Left lung (tissue), 10 donors: ENCODE results near the gene MEIS1. TPM values are rescaled to one million over a fixed set of nuclear protein-coding genes. Genes with fewer than 3 reads are reported as not detected.

Experiments
- ATAC-seq: fragments of 200-7000 bp; cut with Tn5 transposase; one replicate; pipeline ENCODE4 v1.9.1; 2020; ENCODE audit warnings: moderate library complexity
- DNase-seq, 4 donors: peaks; one replicate each; pipeline ENCODE4 v3.0.0-alpha.2; 2013 to 2020
- H3K27ac ChIP-seq, 2 donors: fragments of 200-600 bp; sonication (generic) in 1 of 2; one replicate each; pipeline versions ENCODE4 v1.5.0 to v1.8.0; 2020 to 2021
- H3K27me3 ChIP-seq, 2 donors: fragments of 200-600 bp; sonication (generic) in 1 of 2; one replicate each; pipeline versions ENCODE4 v1.5.0 to v1.8.0; 2020 to 2021
- H3K36me3 ChIP-seq, 2 donors: fragments of 200-600 bp; sonication (generic) in 1 of 2; one replicate each; pipeline versions ENCODE4 v1.5.0 to v1.8.0; 2020 to 2021
- H3K4me1 ChIP-seq, 2 donors: fragments of 200-600 bp; one replicate each; pipeline ENCODE4 v1.8.0; 2021
- H3K4me3 ChIP-seq, 2 donors: fragments of 200-600 bp; sonication (generic) in 1 of 2; one replicate each; pipeline versions ENCODE4 v1.5.0 to v1.8.0; 2020 to 2021; ENCODE audit warnings: mild to moderate bottlenecking in 1 of 2
- H3K9me3 ChIP-seq, 2 donors: fragments of 200-600 bp; sonication (generic) in 1 of 2; one replicate each; pipeline versions ENCODE4 v1.5.0 to v1.8.0; 2020 to 2021
- intact Hi-C, 2 donors: fragments of 100-400 bp; cut with DNase I; formaldehyde crosslinking; loops; one replicate each; pipeline versions ENCODE4 v1.11.2 to v1.14.2; 2022
- polyA plus RNA-seq, 6 donors: library from polyadenylated mRNA; unstranded; fragments of 120-200 nt; gene quantifications; one replicate each; pipeline ENCODE4 v1.2.1, GENCODE V29; 2013; ENCODE audit not compliant: insufficient read length in 6 of 6
- total RNA-seq, 2 donors: library from RNA; stranded (reverse); fragmentation: NEBNext Ultra II Directional; extraction: Animal tissue kit (Norgen Biotek cat#: 25700); gene quantifications; one replicate each; pipeline ENCODE4 v1.2.1, GENCODE V29; 2021
- TF ChIP-seq, protein P1 (sequence below), 2 donors: fragments of 200-600 bp; sonication (generic) in 1 of 2; IDR thresholded peaks; one replicate each; pipeline versions ENCODE4 v1.5.0 to v1.8.0; 2021; ENCODE audit warnings: antibody characterized with exemption in 2 of 2
- donor health status: DM: no; HTN: yes; CAD: no.
- donor health status: DM: no; HTN: no; CAD: no.

MEIS1 gene
- total and polyA plus RNA-seq, 8 donors: 54.3 to 193 (median 163) TPM

DNA sequence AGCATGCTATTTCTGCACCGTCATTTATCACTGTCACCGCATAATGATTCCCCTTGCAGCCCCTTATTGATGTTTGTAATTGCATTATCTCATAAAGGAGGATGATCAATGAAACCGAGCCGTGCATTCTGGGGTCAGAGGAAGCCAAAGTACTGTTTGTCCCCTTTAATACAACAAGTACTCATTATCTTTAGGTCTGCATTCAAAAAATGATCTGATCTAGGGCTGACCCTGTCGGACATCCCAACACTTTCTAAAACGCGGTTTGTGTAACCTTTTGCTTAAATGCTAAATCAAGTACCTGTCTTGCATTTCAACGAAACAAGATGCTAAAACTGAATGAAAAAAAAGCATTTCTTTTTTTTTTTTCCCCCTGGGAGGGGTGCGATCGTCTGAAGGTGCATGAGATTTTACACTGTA, 143.8 kb downstream of the MEIS1 start:
- DNase-seq: no peak
- Histone ChIP-seq H3K9me3 (no peaks in the 10 kb centered on the region), H3K4me1 (peaks cover 11 to 39% of the 10 kb centered on the region in 2 donors), H3K27me3 (peaks cover 78 to 99% of the 10 kb centered on the region in 2 donors), H3K27ac (peak overlapping the region; percentile 53 to 95), H3K4me3 (peak overlapping the region in 1 of 2 donors; percentile 8), H3K36me3 (no peaks in the 10 kb centered on the region)
- ATAC-seq: no peak
- intact Hi-C loops: loop anchor here (5.0 to 10.0 kb wide), 2 partner anchors 141 to 144 kb away; partner anchors contain the start of gene MEIS1 (in 2 of the 2)
- TF ChIP-seq, protein P1, sequence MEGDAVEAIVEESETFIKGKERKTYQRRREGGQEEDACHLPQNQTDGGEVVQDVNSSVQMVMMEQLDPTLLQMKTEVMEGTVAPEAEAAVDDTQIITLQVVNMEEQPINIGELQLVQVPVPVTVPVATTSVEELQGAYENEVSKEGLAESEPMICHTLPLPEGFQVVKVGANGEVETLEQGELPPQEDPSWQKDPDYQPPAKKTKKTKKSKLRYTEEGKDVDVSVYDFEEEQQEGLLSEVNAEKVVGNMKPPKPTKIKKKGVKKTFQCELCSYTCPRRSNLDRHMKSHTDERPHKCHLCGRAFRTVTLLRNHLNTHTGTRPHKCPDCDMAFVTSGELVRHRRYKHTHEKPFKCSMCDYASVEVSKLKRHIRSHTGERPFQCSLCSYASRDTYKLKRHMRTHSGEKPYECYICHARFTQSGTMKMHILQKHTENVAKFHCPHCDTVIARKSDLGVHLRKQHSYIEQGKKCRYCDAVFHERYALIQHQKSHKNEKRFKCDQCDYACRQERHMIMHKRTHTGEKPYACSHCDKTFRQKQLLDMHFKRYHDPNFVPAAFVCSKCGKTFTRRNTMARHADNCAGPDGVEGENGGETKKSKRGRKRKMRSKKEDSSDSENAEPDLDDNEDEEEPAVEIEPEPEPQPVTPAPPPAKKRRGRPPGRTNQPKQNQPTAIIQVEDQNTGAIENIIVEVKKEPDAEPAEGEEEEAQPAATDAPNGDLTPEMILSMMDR (IDR thresholded peaks at IDR 0.05): no peak

DNA sequence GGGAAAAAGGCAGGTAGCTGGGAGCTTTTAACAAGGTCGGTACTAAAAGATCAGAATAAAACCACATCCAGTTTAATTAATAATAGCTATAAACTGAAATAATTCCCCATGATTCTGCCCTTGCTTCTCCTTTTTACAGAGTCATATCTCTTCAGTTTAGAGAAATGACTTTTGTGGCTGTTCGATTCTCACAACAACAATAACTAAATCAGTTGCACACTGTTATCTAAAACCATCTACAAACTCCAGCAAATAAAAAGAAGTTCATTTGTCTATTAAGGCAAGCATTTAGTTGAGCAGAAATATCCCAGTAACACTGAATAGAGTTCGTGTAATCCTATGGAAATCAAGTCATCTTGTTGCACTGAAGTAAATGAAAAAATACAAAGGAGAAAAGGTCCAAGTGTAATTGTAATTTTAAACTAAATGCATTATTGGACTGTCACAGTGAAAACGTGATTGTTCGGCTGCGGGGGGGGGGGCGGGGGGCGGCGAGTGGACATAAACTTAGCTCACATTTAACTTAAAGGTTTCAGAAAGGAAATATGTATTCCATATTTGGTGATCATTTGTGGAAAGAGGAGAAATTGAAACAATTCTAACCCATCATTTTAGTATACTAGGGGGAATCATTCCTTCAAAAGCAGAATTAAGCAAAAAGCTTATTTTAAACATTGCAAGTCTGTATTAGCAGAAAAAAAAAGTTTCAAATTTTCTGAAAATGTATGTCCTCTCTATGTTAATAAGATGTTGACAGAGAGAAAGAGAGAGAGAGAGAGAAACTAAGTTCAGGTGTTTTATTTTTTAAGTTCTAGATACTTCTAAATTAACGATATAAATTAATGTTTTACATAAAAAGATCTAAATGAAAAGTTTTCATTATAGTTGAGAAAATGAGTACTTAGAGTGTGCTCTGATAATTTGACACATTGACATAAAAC, 144.5 kb downstream of the MEIS1 start:
- ATAC-seq (no peak), DNase-seq (no peak)
- intact Hi-C loops: loop anchor here (5.0 to 10.0 kb wide), 3 partner anchors 115 to 145 kb away; partner anchors contain the start of gene MEIS1 (in 2 of the 2)
- TF ChIP-seq, protein P1 (IDR thresholded peaks at IDR 0.05): no peak
- peaks cover 11 to 39% of the 10 kb centered on the region in 2 donors for H3K4me1 ChIP-seq
- no peaks in the 10 kb centered on the region for H3K36me3 ChIP-seq
- no peak overlapping the region for H3K4me3 ChIP-seq
- peaks cover 78 to 100% of the 10 kb centered on the region in 2 donors for H3K27me3 ChIP-seq
- peak overlapping the region; percentile 53 to 95 for H3K27ac ChIP-seq
- H3K9me3 ChIP-seq: no peaks in the 10 kb centered on the region

DNA sequence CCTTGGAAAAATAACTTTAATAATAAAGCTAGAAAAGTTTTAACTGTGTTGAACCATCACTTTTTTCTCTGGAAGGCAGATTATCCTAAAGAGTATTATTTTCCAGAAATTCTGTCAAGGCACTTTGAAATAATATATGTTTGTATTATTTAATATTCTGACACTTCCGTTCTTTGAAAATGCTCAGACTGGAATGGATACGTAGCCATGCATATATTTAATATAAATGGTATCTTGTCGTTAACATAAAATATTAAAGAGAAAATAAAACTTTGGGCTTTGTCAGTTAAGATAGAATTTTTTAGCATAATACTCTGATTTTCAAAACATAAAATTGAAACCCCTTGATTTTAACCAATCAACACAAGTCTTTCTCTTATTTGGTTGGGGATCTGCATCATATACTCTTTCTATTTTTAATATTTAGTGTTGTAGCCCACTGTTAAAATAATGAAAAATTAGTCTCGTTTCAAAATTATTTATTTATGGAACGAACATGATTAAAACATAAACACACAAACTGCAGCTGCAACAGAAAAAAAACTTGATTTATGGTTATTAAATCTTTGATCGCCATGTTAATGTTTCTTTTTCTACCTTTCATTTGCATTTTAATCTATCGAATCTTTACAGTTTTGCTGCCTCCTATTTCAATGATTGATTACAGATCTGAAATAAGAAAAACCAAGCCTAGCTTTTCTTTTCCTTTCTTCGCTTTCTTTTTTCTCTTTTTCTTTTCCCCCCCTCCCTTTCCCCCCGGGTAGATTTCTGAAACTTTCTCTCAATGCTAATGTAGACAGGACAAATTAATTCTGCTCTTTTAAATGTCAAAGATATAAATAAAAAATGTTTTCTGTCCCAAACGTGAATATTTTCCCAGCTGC, 145.5 kb downstream of the MEIS1 start:
- TF ChIP-seq, protein P1 (IDR thresholded peaks at IDR 0.05): no peak
- ATAC-seq (no peak), DNase-seq (peak in 1 of 4 donors; percentile 64)
- Histone ChIP-seq H3K27me3 (peaks cover 75 to 100% of the 10 kb centered on the region in 2 donors), H3K27ac (peak overlapping the region; percentile 53 to 95), H3K4me1 (peaks cover 11 to 31% of the 10 kb centered on the region in 2 donors), H3K9me3 (no peaks in the 10 kb centered on the region), H3K4me3 (peak overlapping the region in 1 of 2 donors; percentile 1), H3K36me3 (no peaks in the 10 kb centered on the region)
- intact Hi-C loops: loop anchor here in 1 of 2 donors (10.0 kb wide), 1 partner anchor 114 kb away; no protein-coding TSS in a partner anchor

DNA sequence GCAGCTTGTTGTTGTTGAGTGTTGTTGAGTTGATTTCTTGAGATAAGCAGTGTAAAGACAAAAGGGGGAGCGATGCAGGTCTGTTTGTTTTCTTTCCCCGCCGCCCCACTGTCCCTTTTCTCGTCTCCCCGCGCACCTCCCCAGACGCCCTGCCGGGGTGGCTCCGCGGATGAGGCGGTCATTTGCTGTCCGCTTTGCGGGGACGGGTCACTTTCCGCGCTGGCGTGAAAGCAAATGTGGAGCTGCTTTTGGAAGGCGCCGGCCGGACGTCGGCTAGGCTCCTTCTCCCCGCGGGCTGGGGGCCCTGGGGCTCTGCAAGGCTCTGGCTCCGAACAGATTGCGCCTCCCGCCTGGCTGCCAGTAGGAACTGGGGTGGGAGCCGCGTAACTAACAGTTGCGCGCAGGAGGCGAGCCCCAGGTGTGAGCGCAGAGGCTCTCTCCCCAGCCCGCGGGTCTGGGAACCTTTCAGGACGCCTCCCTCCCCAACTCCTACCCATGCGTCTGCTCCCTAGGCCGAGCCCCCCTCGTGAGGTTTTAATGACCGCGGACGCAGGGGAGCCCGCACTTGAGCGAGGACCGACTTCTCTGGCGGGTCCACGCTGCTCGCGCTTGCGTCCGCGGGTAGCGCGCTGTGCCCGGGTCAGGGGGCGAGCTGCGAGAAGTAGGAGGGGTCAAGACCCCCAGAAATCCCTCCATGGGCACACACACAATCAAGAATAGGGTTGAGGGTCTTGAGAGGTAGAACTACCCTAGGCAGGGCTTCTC, 146.6 kb downstream of the MEIS1 start:
- Histone ChIP-seq H3K27me3 (peaks cover 64 to 100% of the 10 kb centered on the region in 2 donors), H3K4me1 (peaks cover 8 to 21% of the 10 kb centered on the region in 2 donors), H3K27ac (peak overlapping the region; percentile 53 to 95), H3K4me3 (peak overlapping the region; percentile 7 to 8), H3K36me3 (no peaks in the 10 kb centered on the region), H3K9me3 (no peaks in the 10 kb centered on the region)
- TF ChIP-seq, protein P1 (IDR thresholded peaks at IDR 0.05): no peak
- intact Hi-C loops: loop anchor here in 1 of 2 donors (10.0 kb wide), 1 partner anchor 113 kb away; no protein-coding TSS in a partner anchor
- peak; percentile 16 for ATAC-seq
- DNase-seq: peak; percentile 36 to 74 (median 70)
